IMR-90 (cell line): ENCODE measurements around the gene SLC24A3. TPM values are rescaled to one million over a fixed set of nuclear protein-coding genes. Genes with fewer than 3 reads are reported as not detected.

Experiments used
- ATAC-seq: fragments of 200-7000 bp; cut with Tn5 transposase; 2 replicates; pipeline ENCODE4 v1.9.1; 2020; ENCODE audit warnings: low read depth, mild to moderate bottlenecking, moderate library complexity
- BruUV-seq: library from RNA; stranded (reverse); fragments of 400-500 nt; replicated peaks from 2 replicates; lab custom pipeline; 2021; lab: Mats Ljungman, UMichigan
- CTCF ChIA-PET: fragments of 300-600 bp; formaldehyde crosslinking; extraction: SDS; loops from one replicate; lab custom pipeline; 2021; ENCODE audit warnings: antibody characterized with exemption; lab: Yijun Ruan, JAX
- POLR2A ChIA-PET: fragments of 300-600 bp; sonication (Branson Sonifier 250); formaldehyde crosslinking; loops from one replicate; lab custom pipeline; 2022; ENCODE audit warnings: antibody characterized with exemption; ENCODE audit not compliant: unreplicated experiment; lab: Charles Lee
- DNase-seq: peaks from one replicate; pipeline ENCODE4 v3.0.0; 2013
- H2AFZ ChIP-seq: replicated peaks from 2 replicates; pipeline ENCODE3; 2013; ENCODE audit warnings: low read length, mild to moderate bottlenecking; ENCODE audit not compliant: poor library complexity
- H2AK5ac ChIP-seq: 2 replicates; pipeline ENCODE4 v1.6.1; 2013; ENCODE audit warnings: low read depth, low read length, inconsistent platforms
- H2AK9ac ChIP-seq: replicated peaks from 2 replicates; pipeline ENCODE3; 2013; ENCODE audit warnings: mild to moderate bottlenecking, low read depth, low read length, moderate library complexity; ENCODE audit not compliant: poor library complexity
- H2BK120ac ChIP-seq: 2 replicates; pipeline ENCODE4 v1.6.1; 2013; ENCODE audit warnings: low read depth, low read length, inconsistent platforms
- H2BK15ac ChIP-seq: 3 replicates; pipeline ENCODE4 v1.6.1; 2013; ENCODE audit warnings: low read depth, low read length, inconsistent platforms
- H2BK20ac ChIP-seq: 2 replicates; pipeline ENCODE4 v1.6.1; 2013; ENCODE audit warnings: low read depth, mild to moderate bottlenecking, inconsistent platforms, low read length, moderate library complexity
- H2BK5ac ChIP-seq: 2 replicates; pipeline ENCODE4 v1.6.1; 2013; ENCODE audit warnings: mild to moderate bottlenecking, low read depth, low read length, inconsistent platforms; ENCODE audit not compliant: poor library complexity, severe bottlenecking
- H3K14ac ChIP-seq: replicated peaks from 2 replicates; pipeline ENCODE4 v1.6.1; 2013; ENCODE audit warnings: low read depth, low read length, inconsistent platforms
- H3K18ac ChIP-seq: 2 replicates; pipeline ENCODE4 v1.6.1; 2013; ENCODE audit warnings: low read depth, low read length, control low read depth
- H3K23ac ChIP-seq: 2 replicates; pipeline ENCODE4 v1.6.1; 2013; ENCODE audit warnings: low read depth, low read length, inconsistent platforms
- H3K27ac ChIP-seq: 2 replicates; pipeline ENCODE4 v1.5.1; 2013; ENCODE audit warnings: mild to moderate bottlenecking, control low read depth, low read length; ENCODE audit not compliant: insufficient read depth
- H3K27me3 ChIP-seq: 2 replicates; pipeline ENCODE4 v1.6.1; 2013; ENCODE audit warnings: low read length; ENCODE audit not compliant: control insufficient read depth, insufficient read depth
- H3K36me3 ChIP-seq: 2 replicates; pipeline ENCODE4 v1.6.1; 2013; ENCODE audit warnings: low read length, mixed read lengths; ENCODE audit not compliant: control insufficient read depth, insufficient read depth
- H3K4ac ChIP-seq: 2 replicates; pipeline ENCODE4 v1.6.1; 2013; ENCODE audit warnings: low read depth, low read length, inconsistent platforms
- H3K4me1 ChIP-seq: 2 replicates; pipeline ENCODE4 v1.6.1; 2013; ENCODE audit warnings: low read length, mixed read lengths; ENCODE audit not compliant: control insufficient read depth, insufficient read depth
- H3K4me2 ChIP-seq: 2 replicates; pipeline ENCODE4 v1.6.1; 2013; ENCODE audit warnings: low read depth, mild to moderate bottlenecking, control low read depth, low read length, moderate library complexity
- H3K4me3 ChIP-seq: 2 replicates; pipeline ENCODE4 v1.5.1; 2013; ENCODE audit warnings: low read depth, mild to moderate bottlenecking, control low read depth, low read length, moderate library complexity; ENCODE audit not compliant: insufficient read depth
- H3K56ac ChIP-seq: 2 replicates; pipeline ENCODE4 v1.6.1; 2013; ENCODE audit warnings: low read length, inconsistent platforms; ENCODE audit not compliant: insufficient read depth; ENCODE audit errors: extremely low read depth
- H3K79me1 ChIP-seq, 2 experiments: 2 replicates each; pipeline ENCODE4 v1.6.1; 2013; ENCODE audit warnings: low read length in 2 of 2, inconsistent platforms in 1 of 2, low read depth in 1 of 2
- H3K9ac ChIP-seq: 2 replicates; pipeline ENCODE4 v1.6.1; 2013; ENCODE audit warnings: low read depth, low read length, control low read depth
- H3K9me1 ChIP-seq: 2 replicates; pipeline ENCODE4 v1.6.1; 2013; ENCODE audit warnings: low read length, inconsistent platforms; ENCODE audit not compliant: insufficient read depth
- H3K9me3 ChIP-seq: 2 replicates; pipeline ENCODE4 v1.6.1; 2013; ENCODE audit warnings: low read length; ENCODE audit not compliant: control insufficient read depth, insufficient read depth
- H4K20me1 ChIP-seq: 2 replicates; pipeline ENCODE4 v1.6.1; 2013; ENCODE audit warnings: low read length, inconsistent platforms; ENCODE audit not compliant: insufficient read depth
- H4K5ac ChIP-seq: 2 replicates; pipeline ENCODE4 v1.6.1; 2013; ENCODE audit warnings: mild to moderate bottlenecking, low read depth, low read length, control low read depth
- H4K8ac ChIP-seq, 2 experiments: 2 replicates each; pipeline ENCODE4 v1.6.1; 2013; ENCODE audit warnings: low read depth in 2 of 2, low read length in 2 of 2, control low read depth in 1 of 2, inconsistent platforms in 1 of 2
- H4K91ac ChIP-seq: 2 replicates; pipeline ENCODE4 v1.6.1; 2013; ENCODE audit warnings: low read depth, low read length, inconsistent platforms; ENCODE audit not compliant: insufficient read depth
- MAZ ChIP-seq: IDR thresholded peaks from 2 replicates; pipeline ENCODE4 v1.6.1; 2012; ENCODE audit warnings: low read depth, mild to moderate bottlenecking, low read length, improper control_type of control experiment, moderate library complexity, borderline replicate concordance
- RCOR1 ChIP-seq: IDR thresholded peaks from 2 replicates; pipeline ENCODE4 v1.6.1; 2012; ENCODE audit warnings: mild to moderate bottlenecking, low read length, improper control_type of control experiment; ENCODE audit not compliant: insufficient replicate concordance
- WGBS, 2 experiments: methylation state at CpG; one replicate each; pipeline versions ENCODE4 v1.1.5 to v1.1.7; 2013; ENCODE audit warnings: missing lambda C conversion rate in 2 of 2; ENCODE audit not compliant: insufficient read length in 1 of 2; ENCODE audit errors: extremely low coverage in 2 of 2; 5-methylcytosine and 5-hydroxymethylcytosine counted together
- dilution Hi-C: fragments of 300-500 bp; cut with HindIII; formaldehyde crosslinking; loops from one replicate; pipeline ENCODE4 v1.14.3; 2018; ENCODE audit warnings: low sequenced_read_pairs; ENCODE audit not compliant: unreplicated experiment
- in situ Hi-C: fragments of 300-500 bp; cut with MboI; formaldehyde crosslinking; loops from 3 replicates; pipeline ENCODE4 v1.14.3; 2019; ENCODE audit warnings: low sequenced_read_pairs, inconsistent platforms, mixed read lengths
- intact Hi-C: fragments of 100-400 bp; cut with micrococcal nuclease; formaldehyde crosslinking; loops from 2 replicates; pipeline ENCODE4 v1.10.0; 2022
- polyA plus RNA-seq, 3 experiments: library from polyadenylated mRNA; depleted of rRNA; stranded (reverse); fragments of >200 nt; gene quantifications; 2 replicates each; pipeline ENCODE4 v1.2.3, GENCODE V29; 2012; ENCODE audit warnings: low replicate concordance in 1 of 3
- total RNA-seq: library from RNA; depleted of rRNA; stranded (reverse); fragments of >200 nt; gene quantifications from 2 replicates; pipeline ENCODE4 v1.2.3, GENCODE V29; 2012
- TF ChIP-seq, protein P1 (sequence below): fragments of 150-350 bp; IDR thresholded peaks from 2 replicates; pipeline ENCODE4 v1.6.1; 2017; ENCODE audit warnings: mild to moderate bottlenecking, antibody characterized with exemption, low read length, low read depth

SLC24A3 gene
- total and polyA plus RNA-seq, 2 of the 4 experiments (the other 2 are of a cell fraction), result not detected

- no peak overlapping the region for H3K9ac ChIP-seq
- H2BK20ac ChIP-seq, result no peak overlapping the region
- H3K9me3 ChIP-seq, result peaks cover 3% of the 10 kb centered on the region
- no TSS peak for BruUV-seq
- H3K18ac ChIP-seq, result no peak overlapping the region
- ChIA-PET POLR2A (no interaction called here), CTCF (no interaction called here)
- H3K36me3 ChIP-seq, result no peaks in the 10 kb centered on the region
- DNase-seq, result no peak
- no peak overlapping the region for H3K4ac ChIP-seq
- H3K27ac ChIP-seq, result no peak overlapping the region
- H3K23ac ChIP-seq, result no peak overlapping the region
- no CpG with 5 or more reads among the region's 6 CpGs for WGBS, 2 experiments
- no peaks in the 10 kb centered on the region for H4K20me1 ChIP-seq
- dilution Hi-C loops, result no loop called here
- TF ChIP-seq MAZ (no peak), RCOR1 (no peak)
- TF ChIP-seq, protein P1, sequence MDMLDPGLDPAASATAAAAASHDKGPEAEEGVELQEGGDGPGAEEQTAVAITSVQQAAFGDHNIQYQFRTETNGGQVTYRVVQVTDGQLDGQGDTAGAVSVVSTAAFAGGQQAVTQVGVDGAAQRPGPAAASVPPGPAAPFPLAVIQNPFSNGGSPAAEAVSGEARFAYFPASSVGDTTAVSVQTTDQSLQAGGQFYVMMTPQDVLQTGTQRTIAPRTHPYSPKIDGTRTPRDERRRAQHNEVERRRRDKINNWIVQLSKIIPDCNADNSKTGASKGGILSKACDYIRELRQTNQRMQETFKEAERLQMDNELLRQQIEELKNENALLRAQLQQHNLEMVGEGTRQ, result no peak
- no peaks in the 10 kb centered on the region for H3K79me1 ChIP-seq
- no peak overlapping the region for H4K5ac ChIP-seq
- H4K91ac ChIP-seq, result no peak overlapping the region
- H2AK5ac ChIP-seq, result no peak overlapping the region
- no peak overlapping the region for H2AK9ac ChIP-seq
- no peak overlapping the region for H3K56ac ChIP-seq
- no peak for ATAC-seq
- H2BK120ac ChIP-seq, result no peak overlapping the region
- no peaks in the 10 kb centered on the region for H3K27me3 ChIP-seq
- in situ Hi-C loops, result no loop called here
- H2BK5ac ChIP-seq, result no peak overlapping the region
- H4K8ac ChIP-seq, result no peak overlapping the region
- no peaks in the 10 kb centered on the region for H3K4me1 ChIP-seq
- intact Hi-C loops, result no loop called here
- no peak overlapping the region for H2AFZ ChIP-seq
- no peak overlapping the region for H3K4me3 ChIP-seq
- H3K4me2 ChIP-seq, result no peak overlapping the region
- no peaks in the 10 kb centered on the region for H3K9me1 ChIP-seq
- no peak overlapping the region for H2BK15ac ChIP-seq
- no peak overlapping the region for H3K14ac ChIP-seq
Measured at GRCh38 chr20:19300395-19300794, 88.0 kb downstream of the SLC24A3 start.
